Fibroblast of lung (primary cell): ENCODE results near the gene IL34.

Source experiments
- CTCF ChIP-seq, 2 donors: IDR thresholded peaks in 1 of 2; conservative IDR thresholded peaks in 1 of 2; 1 replicate in 1 of 2; 2 replicates in 1 of 2; pipeline ENCODE4 v1.5.1; 2011 to 2012; ENCODE audit warnings: low read length in 2 of 2, control low read depth in 1 of 2, inconsistent platforms in 1 of 2, low read depth in 1 of 2, mild to moderate bottlenecking in 1 of 2
- EZH2 ChIP-seq: IDR thresholded peaks from 2 replicates; pipeline ENCODE4 v1.5.1; 2012; ENCODE audit warnings: low read length, control low read depth, mild to moderate bottlenecking; ENCODE audit errors: missing control alignments

GRCh38 chr16:70656712-70657263, 10.4 kb downstream of the IL34 start:
- TF ChIP-seq CTCF (conservative IDR thresholded peaks at IDR 0.05 in 1 of 2, IDR thresholded peaks at IDR 0.05 in 1 of 2; ENCODE audit: low read depth in 1 of 2, low read length in 2 of 2) (no peak), EZH2 (no peak)
